Stimulated activated CD4-positive, alpha-beta T cell treated with anti-CD3 and anti-CD28 coated beads, Interleukin-4, amount 100 ng/mL, for 24 hours (primary cell): ENCODE data around the gene MFSD11.
"Not testable (repeated sequence)": the region's sequence is repeated elsewhere in the genome, so short reads cannot be mapped to it uniquely, and the experiment has no call there.

Experiments used
- DNase-seq: peaks from one replicate; pipeline ENCODE4 v3.0.0-alpha.2; 2020

MFSD11 gene

GRCh38 chr17:76709077-76709950 lies 28.6 kb upstream of the MFSD11 start:
- DNase-seq = no peak

DNA sequence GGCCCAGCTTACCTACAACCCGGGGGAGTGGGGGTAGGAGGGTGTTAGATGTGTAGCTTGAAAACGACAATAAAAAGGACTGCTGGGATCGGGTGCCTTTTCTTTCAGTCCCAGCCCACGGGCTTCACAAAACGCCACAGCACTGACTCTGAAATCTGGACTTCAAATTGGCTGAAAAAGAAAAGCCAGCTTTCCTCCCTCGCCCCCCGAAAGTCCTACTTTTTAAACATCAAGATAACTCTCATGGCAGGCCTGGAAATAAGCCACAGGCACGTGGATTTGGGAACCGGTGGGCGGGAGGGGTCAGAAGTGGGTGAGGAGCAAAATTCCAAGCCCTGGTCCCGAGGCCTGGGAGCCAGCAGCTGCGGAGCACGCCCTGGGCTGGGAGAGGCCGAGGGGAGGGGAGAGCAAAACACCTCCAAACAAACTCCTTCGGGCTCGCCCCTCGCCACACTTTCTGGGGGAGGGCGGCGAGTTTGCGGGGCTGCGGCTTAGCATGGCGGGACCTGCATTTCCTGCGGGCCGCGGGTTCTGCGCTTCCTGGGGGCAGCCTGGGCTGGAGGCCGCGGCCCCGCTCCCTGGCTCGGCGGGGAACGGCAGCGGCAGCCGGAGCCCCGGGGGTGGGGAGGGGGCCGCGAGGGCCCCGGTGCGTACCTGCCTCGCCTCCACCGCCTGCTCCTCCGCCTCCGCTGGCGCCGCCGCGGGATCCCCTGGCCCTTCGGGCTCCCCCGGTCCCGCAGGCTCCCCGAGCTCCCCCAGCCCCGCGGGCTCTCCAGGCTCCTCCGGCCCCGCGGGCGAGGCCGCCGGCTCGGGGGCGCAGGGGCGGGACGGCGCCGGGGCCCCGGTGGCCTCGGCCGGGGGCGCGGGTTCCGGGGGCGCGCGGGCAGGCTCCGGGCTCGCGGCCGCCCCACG lies 27.7 kb upstream of the MFSD11 start:
- not testable (repeated sequence) for DNase-seq

GRCh38 chr17:76710863-76711611 lies 26.9 kb upstream of the MFSD11 start, which contains the start of gene MXRA7:
TSS of gene MXRA7 (minus strand) at chr17:76710965. CDS start at chr17:76710946, 19 bp downstream.
- DNase-seq = peak; percentile 56

GRCh38 chr17:76712321-76712720 lies 25.6 kb upstream of the MFSD11 start:
- DNase-seq = not testable (repeated sequence)

- DNase-seq = no peak
Observed at GRCh38 chr17:76713765-76714164, 24.2 kb upstream of the MFSD11 start.

DNA sequence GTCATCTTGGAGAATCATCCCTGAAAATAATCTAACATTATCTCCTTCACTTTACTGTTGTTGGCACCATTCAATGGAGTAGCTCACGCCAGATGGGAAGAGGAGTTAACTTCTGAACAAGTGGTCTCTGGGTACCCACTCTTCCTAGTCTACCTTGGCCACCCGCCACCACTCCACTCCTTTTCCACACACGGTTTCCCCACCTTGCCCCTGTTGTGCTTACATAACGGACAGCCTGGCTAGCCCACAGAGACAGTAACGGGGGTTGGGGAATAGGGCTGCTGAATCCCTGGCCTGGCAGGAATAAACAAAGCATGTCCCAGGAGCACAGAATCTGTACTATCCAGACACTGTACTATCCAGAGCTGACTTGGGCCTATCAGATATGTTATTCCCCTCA lies 23.6 kb upstream of the MFSD11 start:
- DNase-seq = no peak

DNA sequence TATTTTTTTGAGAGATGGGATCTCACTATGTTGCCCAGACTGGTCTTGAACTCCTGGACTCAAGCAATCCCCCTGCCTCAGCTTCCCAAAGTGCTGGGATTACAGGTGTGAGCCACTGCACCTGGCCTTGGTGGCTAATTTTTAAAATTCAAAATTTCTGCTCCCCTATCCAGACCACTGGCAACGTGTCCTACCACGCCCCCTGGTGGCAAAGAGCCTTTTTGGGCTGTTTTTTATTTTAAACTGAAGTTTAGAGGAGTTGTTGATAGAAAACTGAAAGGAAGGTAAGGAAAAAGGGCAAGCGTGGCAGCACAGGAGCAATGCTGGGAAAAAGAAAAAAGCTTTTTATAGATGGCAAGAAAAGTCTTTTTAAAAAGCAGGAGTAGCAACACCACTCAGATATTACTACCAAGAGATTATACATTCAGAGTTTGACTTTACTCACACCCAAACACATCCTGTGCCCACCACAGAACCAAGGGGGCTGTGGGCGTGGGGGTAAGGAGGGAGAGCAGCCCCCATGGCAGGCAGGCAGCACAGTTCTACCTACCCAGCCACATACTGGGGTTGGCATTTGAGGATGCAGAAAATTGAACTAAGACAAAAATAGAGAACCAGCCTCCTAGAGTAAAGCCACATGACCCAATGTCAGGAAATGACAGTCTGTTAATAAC lies 23.0 kb upstream of the MFSD11 start:
- DNase-seq = peak; percentile 82

GRCh38 chr17:76715496-76715830 lies 22.5 kb upstream of the MFSD11 start:
- no peak for DNase-seq

GRCh38 chr17:76716146-76716838 lies 21.6 kb upstream of the MFSD11 start:
- DNase-seq = peak; percentile 29

GRCh38 chr17:76716839-76717215 lies 21.1 kb upstream of the MFSD11 start:
- no peak for DNase-seq

GRCh38 chr17:76718516-76718915 lies 19.4 kb upstream of the MFSD11 start:
- DNase-seq = no peak

GRCh38 chr17:76720211-76720610 lies 17.7 kb upstream of the MFSD11 start:
- DNase-seq = no peak

DNA sequence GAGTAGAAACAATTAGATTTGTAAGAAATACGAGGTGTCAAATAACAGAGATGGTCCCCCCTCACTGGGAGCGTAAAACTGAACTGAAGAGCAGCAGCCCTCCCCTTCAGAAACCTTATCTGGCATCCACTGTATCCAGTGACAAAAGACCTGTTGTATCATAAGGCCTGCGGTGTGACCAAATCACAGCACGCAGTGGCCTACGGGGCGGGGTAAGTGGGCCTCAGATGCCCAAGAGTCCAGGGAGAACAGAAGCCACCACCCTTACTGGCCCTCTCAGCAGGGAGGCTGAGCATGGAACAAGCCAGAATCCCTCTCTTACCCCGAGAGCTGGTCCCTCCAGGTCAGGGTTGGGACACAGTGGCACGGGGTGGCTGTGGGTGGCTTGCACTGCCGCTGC lies 17.0 kb upstream of the MFSD11 start:
- no peak for DNase-seq

DNA sequence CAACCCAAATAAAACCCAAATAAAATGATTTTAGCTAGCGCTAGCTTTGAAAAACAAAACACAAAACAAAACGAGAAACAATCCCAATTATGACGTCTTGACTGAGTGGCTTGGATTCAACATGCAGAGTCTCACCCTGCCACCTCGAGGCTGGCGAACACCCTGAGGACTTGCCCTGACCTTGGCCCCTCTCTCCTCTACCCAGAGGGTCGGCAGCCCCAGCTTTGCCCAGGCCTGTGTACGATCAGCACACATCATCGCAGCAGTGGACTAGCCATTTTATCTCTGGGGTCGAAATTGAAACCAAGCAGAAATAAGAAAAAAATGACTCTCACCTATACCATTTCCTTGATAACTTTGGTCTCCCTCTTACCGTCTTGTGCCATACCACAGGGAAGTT lies 16.5 kb upstream of the MFSD11 start:
- no peak for DNase-seq

- DNase-seq = no peak
Observed at GRCh38 chr17:76722279-76722678, 15.6 kb upstream of the MFSD11 start.

GRCh38 chr17:76722977-76723376 lies 14.9 kb upstream of the MFSD11 start:
- DNase-seq = not testable (repeated sequence)

DNA sequence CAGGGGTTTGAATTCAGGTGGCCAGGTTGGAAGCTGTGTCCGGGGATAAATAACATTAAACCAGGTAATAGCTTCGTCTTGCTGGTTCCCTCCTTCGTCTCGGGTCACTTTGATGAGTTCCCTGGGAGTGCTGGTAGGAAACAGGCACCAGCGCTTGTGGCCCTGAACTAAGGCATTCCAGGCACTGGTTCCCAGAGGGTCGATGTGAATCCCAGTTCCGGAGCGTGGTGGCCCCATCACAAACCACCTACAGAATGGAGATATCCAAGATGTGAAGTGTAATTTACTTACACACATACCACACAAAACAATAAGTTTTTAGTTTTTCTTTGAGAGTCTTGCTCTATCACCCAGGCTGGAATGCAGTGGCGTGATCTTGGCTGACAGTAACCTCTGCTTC lies 14.1 kb upstream of the MFSD11 start:
- DNase-seq = no peak

- peak; percentile 77 for DNase-seq
Observed at GRCh38 chr17:76725580-76726230, 12.2 kb upstream of the MFSD11 start.

DNA sequence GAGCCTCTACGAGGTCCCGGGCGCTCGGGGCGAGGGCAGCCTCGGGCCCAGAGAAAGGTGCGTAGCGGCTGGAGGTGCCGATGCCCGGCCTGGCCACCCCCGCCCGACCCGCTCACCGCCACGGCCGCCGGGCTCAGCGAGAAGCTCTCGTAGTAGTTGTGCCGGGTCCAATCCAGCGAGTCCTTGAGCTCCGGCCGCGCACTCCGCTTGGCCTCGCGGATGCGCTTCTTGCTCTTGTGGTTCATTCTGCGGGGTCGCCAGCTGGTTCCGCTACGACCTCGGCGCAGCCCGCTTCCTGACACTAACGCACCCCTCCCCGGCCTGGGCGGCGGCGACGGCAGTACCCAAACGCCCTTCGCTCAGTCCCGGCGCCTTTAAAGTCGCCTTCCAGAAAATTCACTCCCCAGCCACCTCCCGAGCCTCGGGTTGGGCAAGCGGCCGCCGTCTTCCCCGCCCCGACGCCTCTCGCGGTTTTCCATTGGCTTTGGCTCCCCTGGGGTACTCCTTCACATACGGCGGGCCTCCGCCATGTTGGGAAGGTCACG lies 11.6 kb upstream of the MFSD11 start, which contains the start of gene JMJD6:
TSS of gene JMJD6 (minus strand) at position 376 of the 545 bp plus-strand sequence. CDS start at position 245, 131 bp downstream.
- peak; percentile 96 for DNase-seq

DNA sequence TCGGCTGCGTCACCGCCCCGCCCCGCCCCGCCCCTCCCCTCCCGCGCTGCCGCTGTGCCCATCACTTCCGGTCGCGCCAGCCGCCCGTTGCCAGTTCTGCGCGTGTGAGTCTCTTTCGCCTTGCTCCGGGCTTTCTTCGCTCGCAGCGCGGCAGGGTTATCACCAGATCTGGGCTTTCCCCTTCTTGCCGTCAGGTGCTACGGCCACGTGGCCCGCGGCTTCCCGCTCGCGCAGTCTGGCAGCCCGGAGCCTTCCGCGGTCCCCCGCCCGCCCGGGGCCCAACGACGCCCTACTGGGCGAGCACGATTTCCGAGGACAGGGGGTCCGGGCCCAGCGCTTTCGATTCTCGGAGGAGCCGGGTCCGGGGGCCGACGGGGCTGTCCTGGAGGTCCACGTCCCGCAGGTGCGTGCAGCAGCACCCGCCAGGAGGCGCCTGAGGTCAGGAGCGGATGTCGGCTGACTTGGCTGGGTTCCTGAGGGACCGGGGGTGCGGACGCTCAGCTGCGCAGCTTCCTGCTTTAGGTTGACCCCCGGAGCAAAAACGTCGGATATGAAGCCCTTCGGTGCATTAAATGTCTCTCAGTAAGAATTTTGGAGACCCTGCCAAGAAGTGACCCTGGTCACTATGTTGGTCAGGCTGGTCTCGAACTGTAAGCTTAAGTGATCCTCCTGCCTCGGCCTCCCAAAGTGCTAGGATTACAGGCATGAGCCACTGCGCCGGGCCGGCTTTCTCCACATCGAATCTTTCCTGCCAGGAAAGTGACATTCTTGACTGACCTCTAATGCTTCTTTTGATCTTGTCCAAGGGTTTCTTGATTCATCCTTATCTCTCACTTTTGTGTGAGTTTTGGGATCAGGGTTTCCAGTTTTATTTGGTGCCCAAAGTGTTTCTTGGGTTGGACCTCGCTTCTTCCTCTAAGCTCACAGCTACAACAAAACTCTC lies 10.9 kb upstream of the MFSD11 start, which contains the start of gene METTL23:
TSS of gene METTL23 (plus strand) at position 64 of the 943 bp plus-strand sequence. CDS start 2,872 bp downstream, outside the sequence.
- peak; percentile 82 for DNase-seq
